ENCODE measurements around the gene MAML2. TPM values are rescaled to one million over a fixed set of nuclear protein-coding genes. Genes with fewer than 3 reads are reported as not detected.

MAML2 gene
- total and polyA plus RNA-seq, 2 of the 13 experiments (the other 11 are each of a cell fraction or from before 2014, with no cell fraction given), result 2.3 to 25.9 TPM

GRCh38 chr11:96073536-96073935 is 269.5 kb downstream of the MAML2 start:
- peaks cover 5 to 19% of the 10 kb centered on the region in 2 experiments; a peak in 4 of 5 replicates for H3K36me3 ChIP-seq (replicated peaks in 1 of 2; ENCODE audit: control insufficient read depth in 1 of 2, insufficient read depth in 2 of 2, low read length in 2 of 2)
- no peak for FAIRE-seq
- no peak overlapping the region for H3K27ac ChIP-seq (ENCODE audit: extremely low read length, insufficient read depth, low read length)
- no peak overlapping the region for H3K4me2 ChIP-seq (ENCODE audit: low read depth, low read length)
- ChIA-PET CTCF (ENCODE audit: low intra/inter-chr PET ratio, low total read pairs) (no interaction called here), POLR2A (no interaction called here)
- intact Hi-C loops (cut with micrococcal nuclease; ENCODE audit: unreplicated experiment) (no loop called here), in situ Hi-C loops (cut with HindIII; ENCODE audit: extremely low pct_ligation_motif_present, low pct_unique_long_range_greater_than_20kb) (no loop called here)
- no peaks in the 10 kb centered on the region for H3K9me3 ChIP-seq (ENCODE audit: low read length)
- no peaks in the 10 kb centered on the region for H3K4me1 ChIP-seq (ENCODE audit: insufficient read depth, low read length)
- H3K79me2 ChIP-seq (ENCODE audit: insufficient read depth, low read length), result no peaks in the 10 kb centered on the region
- no TSS peak for BruUV-seq (replicated peaks)
- no peak overlapping the region for H3K4me3 ChIP-seq (replicated peaks in 1 of 3; ENCODE audit: insufficient read depth in 1 of 3, low read depth in 2 of 3, low read length in 3 of 3)
- ATAC-seq, result no peak
- no peak for TF ChIP-seq ISL2 (CRISPR knock-in tag; IDR thresholded peaks at IDR 0.05)
- no peak for TF ChIP-seq MEIS1 (CRISPR knock-in tag; IDR thresholded peaks at IDR 0.05; ENCODE audit: borderline replicate concordance)
- TF ChIP-seq, protein P1, sequence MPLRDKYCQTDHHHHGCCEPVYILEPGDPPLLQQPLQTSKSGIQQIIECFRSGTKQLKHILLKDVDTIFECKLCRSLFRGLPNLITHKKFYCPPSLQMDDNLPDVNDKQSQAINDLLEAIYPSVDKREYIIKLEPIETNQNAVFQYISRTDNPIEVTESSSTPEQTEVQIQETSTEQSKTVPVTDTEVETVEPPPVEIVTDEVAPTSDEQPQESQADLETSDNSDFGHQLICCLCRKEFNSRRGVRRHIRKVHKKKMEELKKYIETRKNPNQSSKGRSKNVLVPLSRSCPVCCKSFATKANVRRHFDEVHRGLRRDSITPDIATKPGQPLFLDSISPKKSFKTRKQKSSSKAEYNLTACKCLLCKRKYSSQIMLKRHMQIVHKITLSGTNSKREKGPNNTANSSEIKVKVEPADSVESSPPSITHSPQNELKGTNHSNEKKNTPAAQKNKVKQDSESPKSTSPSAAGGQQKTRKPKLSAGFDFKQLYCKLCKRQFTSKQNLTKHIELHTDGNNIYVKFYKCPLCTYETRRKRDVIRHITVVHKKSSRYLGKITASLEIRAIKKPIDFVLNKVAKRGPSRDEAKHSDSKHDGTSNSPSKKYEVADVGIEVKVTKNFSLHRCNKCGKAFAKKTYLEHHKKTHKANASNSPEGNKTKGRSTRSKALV (CRISPR knock-in tag; IDR thresholded peaks at IDR 0.05), result no peak
- TF ChIP-seq ZKSCAN1 (IDR thresholded peaks at IDR 0.05; ENCODE audit: low read length), result no peak
- TF ChIP-seq DMAP1 (CRISPR knock-in tag; IDR thresholded peaks at IDR 0.05), result no peak
- no peak for TF ChIP-seq ZNF609 (CRISPR knock-in tag; IDR thresholded peaks at IDR 0.05; ENCODE audit: borderline replicate concordance)
- no peak for TF ChIP-seq MLLT10 (CRISPR knock-in tag; IDR thresholded peaks at IDR 0.05)
- no peak for TF ChIP-seq HDAC6 (IDR thresholded peaks at IDR 0.05; ENCODE audit: low read depth, low read length)
- no peak for TF ChIP-seq CHD4 (IDR thresholded peaks at IDR 0.05; ENCODE audit: borderline replicate concordance, low read length)
- no peak overlapping the region for H3K9ac ChIP-seq (ENCODE audit: insufficient read depth, low read depth, low read length)
- H2AFZ ChIP-seq (ENCODE audit: low read length), result no peak overlapping the region
- no peak for DNase-seq (ENCODE audit: low spot score)
- no peaks in the 10 kb centered on the region for H4K20me1 ChIP-seq (ENCODE audit: insufficient read depth, low read length)
- no peaks in the 10 kb centered on the region for H3K27me3 ChIP-seq (ENCODE audit: control insufficient read depth in 1 of 2, insufficient read depth in 2 of 2, low read length in 2 of 2)
- 95% methylated on average over 6 of the region's 6 CpGs for WGBS (ENCODE audit: low lambda C conversion rate)
